Vagina (tissue), 2 donors: ENCODE measurements around the gene UBAP1.

Experiments used
- CTCF ChIP-seq, 3 experiments: fragments of 450-650 bp in 2 of 3; fragments of 200-600 bp in 1 of 3; sonication (generic) in 1 of 3; IDR thresholded peaks; one replicate each; pipeline ENCODE4 v1.5.1; 2017 to 2019; ENCODE audit warnings: antibody characterized with exemption in 3 of 3, mild to moderate bottlenecking in 2 of 3, moderate library complexity in 2 of 3
- POLR2AphosphoS5 ChIP-seq, 2 donors: sonication (generic); formaldehyde crosslinking; IDR thresholded peaks; one replicate each; pipeline ENCODE4 v1.9.0; 2017; ENCODE audit warnings: antibody characterized with exemption in 2 of 2, mild to moderate bottlenecking in 2 of 2, low read depth in 1 of 2; ENCODE audit not compliant: insufficient read depth in 1 of 2

GRCh38 chr9:34254141-34254913 lies 75.5 kb downstream of the UBAP1 start:
- TF ChIP-seq CTCF (IDR thresholded peaks at IDR 0.05) (no peak), POLR2AphosphoS5 (IDR thresholded peaks at IDR 0.05; ENCODE audit: insufficient read depth in 1 of 2, low read depth in 1 of 2) (no peak)
